Endothelial cell of umbilical vein (primary cell): ENCODE results near the gene BMP10. TPM values are rescaled to one million over a fixed set of nuclear protein-coding genes. Genes with fewer than 3 reads are reported as not detected.

ENCODE experiments used
- BruUV-seq: library from RNA; stranded (reverse); fragments of 400-500 nt; replicated peaks from 2 replicates; lab custom pipeline; 2021; lab: Mats Ljungman, UMichigan
- CTCF ChIA-PET: fragments of 300-600, 350-600 bp; sonication (Branson Sonifier 250); formaldehyde crosslinking; loops from one replicate; lab custom pipeline; 2021; ENCODE audit warnings: antibody characterized with exemption, inconsistent platforms; lab: Charles Lee
- POLR2A ChIA-PET: fragments of 300-600, 350-600 bp; sonication (Branson Sonifier 250); formaldehyde crosslinking; loops from one replicate; lab custom pipeline; 2021; ENCODE audit warnings: antibody characterized with exemption, inconsistent platforms; lab: Charles Lee
- DNase-seq: peaks from one replicate; pipeline ENCODE4 v3.0.0-alpha.2; 2011; ENCODE audit warnings: low read depth, low spot score
- FAIRE-seq: peaks from 2 replicates; lab custom pipeline; 2011; peaks lifted over from hg19 to GRCh38; lab: Jason Lieb, UNC
- H2AFZ ChIP-seq: 2 replicates; pipeline ENCODE4 v1.6.0; 2012; ENCODE audit warnings: low read depth, low read length, control low read depth, inconsistent platforms
- H3K27ac ChIP-seq: 2 replicates; pipeline ENCODE4 v1.5.1; 2011; ENCODE audit warnings: low read depth, mild to moderate bottlenecking, control low read depth, low read length, moderate library complexity; ENCODE audit not compliant: insufficient read depth
- H3K27me3 ChIP-seq, 2 experiments: 2 replicates each; pipeline versions ENCODE4 v1.6.0 to v1.6.1; 2011; ENCODE audit warnings: low read length in 2 of 2, mixed read lengths in 1 of 2; ENCODE audit not compliant: control insufficient read depth in 2 of 2, insufficient read depth in 2 of 2
- H3K36me3 ChIP-seq, 2 experiments: 2 replicates in 1 of 2; 3 replicates in 1 of 2; pipeline ENCODE4 v1.5.1; 2011; ENCODE audit warnings: low read length in 2 of 2, mild to moderate bottlenecking in 1 of 2, moderate library complexity in 1 of 2; ENCODE audit not compliant: control insufficient read depth in 2 of 2, insufficient read depth in 2 of 2; ENCODE audit errors: extremely low read depth in 1 of 2
- H3K4me1 ChIP-seq: 3 replicates; pipeline ENCODE4 v1.5.1; 2011; ENCODE audit warnings: mild to moderate bottlenecking, low read length; ENCODE audit not compliant: control insufficient read depth, insufficient read depth; ENCODE audit errors: extremely low read depth
- H3K4me2 ChIP-seq: 2 replicates; pipeline ENCODE4 v1.6.1; 2011; ENCODE audit warnings: low read length, control low read depth, mixed read lengths; ENCODE audit not compliant: insufficient read depth
- H3K4me3 ChIP-seq, 3 experiments: fragments of 200-600 bp in 1 of 3; sonication (generic), shearing (Covaris generic) in 1 of 3; replicated peaks in 1 of 3; 2 replicates each; pipeline ENCODE4 v1.5.1; 2011 to 2016; ENCODE audit warnings: control low read depth in 3 of 3, low read length in 3 of 3, mild to moderate bottlenecking in 2 of 3, inconsistent platforms in 1 of 3, low read depth in 1 of 3, moderate library complexity in 1 of 3; ENCODE audit not compliant: insufficient read depth in 1 of 3
- H3K79me2 ChIP-seq: 2 replicates; pipeline ENCODE4 v1.6.0; 2012; ENCODE audit warnings: low read length, inconsistent platforms; ENCODE audit not compliant: control insufficient read depth, insufficient read depth
- H3K9ac ChIP-seq: replicated peaks from 2 replicates; pipeline ENCODE3; 2011; ENCODE audit warnings: low read length, control low read depth; ENCODE audit not compliant: insufficient read depth; ENCODE audit errors: extremely low read depth
- H3K9me1 ChIP-seq: replicated peaks from 3 replicates; pipeline ENCODE4 v1.6.0; 2011; ENCODE audit warnings: mild to moderate bottlenecking, low read length; ENCODE audit not compliant: control insufficient read depth, insufficient read depth; ENCODE audit errors: extremely low read depth
- H3K9me3 ChIP-seq: replicated peaks from 2 replicates; pipeline ENCODE4 v1.5.1; 2012; ENCODE audit warnings: low read length, inconsistent platforms; ENCODE audit not compliant: control insufficient read depth, insufficient read depth
- H4K20me1 ChIP-seq: replicated peaks from 2 replicates; pipeline ENCODE3; 2011; ENCODE audit warnings: mild to moderate bottlenecking, low read length; ENCODE audit not compliant: control insufficient read depth, insufficient read depth; ENCODE audit errors: extremely low read depth
- EZH2 ChIP-seq: IDR thresholded peaks from 2 replicates; pipeline ENCODE4 v1.6.1; 2012; ENCODE audit warnings: borderline replicate concordance, low read depth, mild to moderate bottlenecking, moderate library complexity, low read length, inconsistent platforms; ENCODE audit not compliant: severe bottlenecking
- FOS ChIP-seq: IDR thresholded peaks from 2 replicates; pipeline ENCODE4 v1.6.1; 2011; ENCODE audit warnings: mild to moderate bottlenecking, low read length, moderate library complexity, borderline replicate concordance; ENCODE audit not compliant: insufficient read depth
- GATA2 ChIP-seq: IDR thresholded peaks from 2 replicates; pipeline ENCODE4 v1.7.0; 2011; ENCODE audit warnings: low read depth, mild to moderate bottlenecking, moderate library complexity, mixed read lengths, low read length; ENCODE audit not compliant: insufficient read length, insufficient read depth
- JUN ChIP-seq: IDR thresholded peaks from 2 replicates; pipeline ENCODE4 v1.6.1; 2011; ENCODE audit warnings: borderline replicate concordance, low read depth; ENCODE audit not compliant: insufficient read length, insufficient read depth
- MYC ChIP-seq: IDR thresholded peaks from one replicate; pipeline ENCODE4 v1.6.1; 2011; ENCODE audit warnings: mild to moderate bottlenecking, low read depth, low read length
- POLR2AphosphoS5 ChIP-seq: IDR thresholded peaks from 2 replicates; pipeline ENCODE4 v1.6.1; 2012; ENCODE audit warnings: low read depth, mild to moderate bottlenecking, control low read depth, low read length, moderate library complexity; ENCODE audit not compliant: insufficient read depth
- dilution Hi-C: fragments of 300-500 bp; cut with MboI; formaldehyde crosslinking; loops from one replicate; pipeline ENCODE4 v1.15.0; 2019; ENCODE audit warnings: low sequenced_read_pairs; ENCODE audit not compliant: extremely low pct_ligation_motif_present
- intact Hi-C: fragments of 100-400 bp; cut with micrococcal nuclease; formaldehyde crosslinking; loops from one replicate; pipeline ENCODE4 v1.10.0; 2022
- polyA plus RNA-seq, 4 experiments: library from polyadenylated mRNA; depleted of rRNA in 3 of 4; stranded (reverse) in 3 of 4; unstranded in 1 of 4; fragments of >200 nt; gene quantifications; 2 replicates each; pipeline versions ENCODE4 v1.2.1 to v1.2.3, GENCODE V29; 2011 to 2012; ENCODE audit warnings: missing spikeins in 1 of 4
- total RNA-seq: library from RNA; stranded (reverse); gene quantifications from 2 replicates; pipeline ENCODE4 v1.2.3, GENCODE V29; 2021
- TF ChIP-seq, protein P1 (sequence below), 2 donors: IDR thresholded peaks; 1 replicate in 1 of 2; 2 replicates in 1 of 2; pipeline ENCODE4 v1.5.1; 2011; ENCODE audit warnings: low read length in 2 of 2, mild to moderate bottlenecking in 2 of 2, moderate library complexity in 2 of 2, control low read depth in 1 of 2, inconsistent platforms in 1 of 2, low read depth in 1 of 2; ENCODE audit not compliant: insufficient read depth in 1 of 2; ENCODE audit errors: extremely low read depth in 1 of 2
- TF ChIP-seq, protein P2 (sequence below): IDR thresholded peaks from 2 replicates; pipeline ENCODE4 v1.6.1; 2011; ENCODE audit not compliant: insufficient read depth, insufficient read length

The BMP10 gene
- total and polyA plus RNA-seq, 2 donors (not counting 3 experiments of a cell fraction or from before 2014, with no cell fraction given) = not detected

DNA sequence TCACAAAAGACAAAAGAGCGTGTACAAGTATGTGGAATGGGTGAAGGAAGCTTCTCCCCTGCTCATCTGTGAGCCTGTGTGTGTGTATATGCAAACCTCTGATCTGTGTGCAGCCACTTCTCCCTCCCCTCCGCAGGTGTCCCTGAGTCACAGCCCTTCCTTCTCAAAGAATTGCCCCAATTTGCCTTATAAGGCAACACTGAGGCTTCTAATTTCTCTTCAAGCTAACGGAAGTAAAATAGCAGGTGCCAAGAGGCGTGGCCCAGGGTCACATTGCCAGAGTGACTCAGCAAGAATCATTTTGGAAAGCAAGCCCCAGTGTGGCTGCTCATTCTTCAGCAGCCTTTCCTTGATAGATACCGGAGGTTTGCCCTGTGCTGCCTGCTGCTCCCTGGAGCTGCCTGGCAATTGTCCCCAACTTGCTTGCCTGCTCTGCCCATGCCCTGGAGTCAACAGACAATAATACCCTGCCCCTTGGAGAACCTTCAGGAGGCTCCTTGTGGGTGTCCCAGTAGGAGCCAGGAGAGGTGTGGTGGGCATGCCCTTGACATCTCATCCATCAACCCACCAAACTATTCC lies 37.3 kb upstream of the BMP10 start:
- dilution Hi-C loops = no loop called here
- Histone ChIP-seq H3K4me3 (no peak overlapping the region), H3K9me3 (no peaks in the 10 kb centered on the region), H3K36me3 (no peaks in the 10 kb centered on the region), H3K27me3 (peaks cover 4 to 8% of the 10 kb centered on the region in 2 experiments), H3K9ac (peak overlapping the region; percentile 12), H3K9me1 (no peaks in the 10 kb centered on the region), H2AFZ (no peak overlapping the region), H3K79me2 (no peaks in the 10 kb centered on the region), H4K20me1 (no peaks in the 10 kb centered on the region), H3K4me2 (peak overlapping the region; percentile 10), H3K27ac (peak overlapping the region; percentile 43), H3K4me1 (peaks cover 32% of the 10 kb centered on the region)
- TF ChIP-seq JUN = peak; percentile 30
- peak; percentile 73 for TF ChIP-seq POLR2AphosphoS5
- TF ChIP-seq, protein P1, sequence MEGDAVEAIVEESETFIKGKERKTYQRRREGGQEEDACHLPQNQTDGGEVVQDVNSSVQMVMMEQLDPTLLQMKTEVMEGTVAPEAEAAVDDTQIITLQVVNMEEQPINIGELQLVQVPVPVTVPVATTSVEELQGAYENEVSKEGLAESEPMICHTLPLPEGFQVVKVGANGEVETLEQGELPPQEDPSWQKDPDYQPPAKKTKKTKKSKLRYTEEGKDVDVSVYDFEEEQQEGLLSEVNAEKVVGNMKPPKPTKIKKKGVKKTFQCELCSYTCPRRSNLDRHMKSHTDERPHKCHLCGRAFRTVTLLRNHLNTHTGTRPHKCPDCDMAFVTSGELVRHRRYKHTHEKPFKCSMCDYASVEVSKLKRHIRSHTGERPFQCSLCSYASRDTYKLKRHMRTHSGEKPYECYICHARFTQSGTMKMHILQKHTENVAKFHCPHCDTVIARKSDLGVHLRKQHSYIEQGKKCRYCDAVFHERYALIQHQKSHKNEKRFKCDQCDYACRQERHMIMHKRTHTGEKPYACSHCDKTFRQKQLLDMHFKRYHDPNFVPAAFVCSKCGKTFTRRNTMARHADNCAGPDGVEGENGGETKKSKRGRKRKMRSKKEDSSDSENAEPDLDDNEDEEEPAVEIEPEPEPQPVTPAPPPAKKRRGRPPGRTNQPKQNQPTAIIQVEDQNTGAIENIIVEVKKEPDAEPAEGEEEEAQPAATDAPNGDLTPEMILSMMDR (IDR thresholded peaks at IDR 0.05; ENCODE audit: extremely low read depth in 1 of 2, insufficient read depth in 1 of 2, low read depth in 1 of 2, low read length in 2 of 2) = no peak
- TF ChIP-seq, protein P2, sequence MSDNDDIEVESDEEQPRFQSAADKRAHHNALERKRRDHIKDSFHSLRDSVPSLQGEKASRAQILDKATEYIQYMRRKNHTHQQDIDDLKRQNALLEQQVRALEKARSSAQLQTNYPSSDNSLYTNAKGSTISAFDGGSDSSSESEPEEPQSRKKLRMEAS = no peak
- no peak for TF ChIP-seq MYC
- peak; percentile 41 for TF ChIP-seq GATA2
- TF ChIP-seq FOS = peak; percentile 81
- no peak for TF ChIP-seq EZH2
- ChIA-PET POLR2A (interaction anchor here (0.7 to 2.2 kb wide), 3 partner anchors 29 to 59 kb away, joined by 3 to 6 read pairs (median 3); no protein-coding TSS in a partner anchor), CTCF (interaction anchor here (0.8 to 6.5 kb wide), 26 partner anchors 10 to 445 kb away, joined by 3 to 146 read pairs (median 6); partner anchors contain the start of genes APLF and FBXO48)
- intact Hi-C loops = loop anchor here (1.0 to 5.0 kb wide), 3 partner anchors 30 to 441 kb away; partner anchors contain the start of genes APLF and FBXO48
- BruUV-seq = no TSS peak
- DNase-seq (peak; percentile 80), FAIRE-seq (peak; percentile 66)
